Measurements from ENCODE around the gene MAPK8IP1. TPM values are rescaled to one million over a fixed set of nuclear protein-coding genes. Genes with fewer than 3 reads are reported as not detected.
"Not testable (repeated sequence)": the region's sequence is repeated elsewhere in the genome, so short reads cannot be mapped to it uniquely, and the experiment has no call there.

Gene MAPK8IP1
- total and polyA plus RNA-seq, 8 donors, result 21.3 to 49.7 (median 33.5) TPM

GRCh38 chr11:45902452-45903380 lies 17.3 kb downstream of the MAPK8IP1 start:
- ATAC-seq, result no peak
- WGBS, 2 donors, result 92 to 95% methylated on average over 50 to 56 of the region's 56 CpGs
- no peak for FAIRE-seq
- Histone ChIP-seq H3K4me3 (no peak overlapping the region), H3K4me1 (peaks cover 19 to 37% (median 23%) of the 10 kb centered on the region in 3 donors), H3K36me3 (peaks cover 0 to 14% (median 3%) of the 10 kb centered on the region in 3 donors), H3K9me3 (no peaks in the 10 kb centered on the region), H3K27me3 (no peaks in the 10 kb centered on the region), H3K27ac (no peak overlapping the region)
- intact Hi-C loops (cut with DNase I), result no loop called here
- peak in 2 of 6 donors; percentile 48 to 72 for DNase-seq
- TF ChIP-seq CTCF (IDR thresholded peaks at IDR 0.05), result no peak

- TF ChIP-seq CTCF (IDR thresholded peaks at IDR 0.05), result no peak
- Histone ChIP-seq H3K27me3 (no peaks in the 10 kb centered on the region), H3K36me3 (peaks cover 0 to 15% (median 3%) of the 10 kb centered on the region in 3 donors), H3K27ac (peak overlapping the region in 3 of 4 donors; percentile 70 to 87 (median 83)), H3K4me1 (peaks cover 19 to 34% (median 31%) of the 10 kb centered on the region in 3 donors), H3K9me3 (no peaks in the 10 kb centered on the region), H3K4me3 (no peak overlapping the region)
- ATAC-seq (peak in 1 of 4 donors; percentile 4), FAIRE-seq (no peak), DNase-seq (peak in 5 of 6 donors; percentile 45 to 74 (median 68))
- intact Hi-C loops (cut with DNase I), result no loop called here
- 47 to 49% methylated on average over 15 of the region's 15 CpGs for WGBS, 2 donors
Observed at GRCh38 chr11:45904309-45904915, 19.0 kb downstream of the MAPK8IP1 start.

GRCh38 chr11:45905095-45905494 lies 19.6 kb downstream of the MAPK8IP1 start:
- Histone ChIP-seq H3K4me1 (peaks cover 19 to 34% (median 31%) of the 10 kb centered on the region in 3 donors), H3K36me3 (peaks cover 0 to 21% (median 3%) of the 10 kb centered on the region in 3 donors), H3K4me3 (no peak overlapping the region), H3K9me3 (no peaks in the 10 kb centered on the region), H3K27ac (peak overlapping the region; percentile 65 to 87 (median 76)), H3K27me3 (no peaks in the 10 kb centered on the region)
- intact Hi-C loops (cut with DNase I), result no loop called here
- WGBS, 2 donors, result 85 to 88% methylated on average over 19 of the region's 19 CpGs
- no peak for TF ChIP-seq CTCF (IDR thresholded peaks at IDR 0.05)
- peak in 2 of 6 donors; percentile 34 to 80 for DNase-seq
- ATAC-seq, result no peak
- no peak for FAIRE-seq

- Histone ChIP-seq H3K27ac (peak overlapping the region; percentile 65 to 87 (median 76)), H3K36me3 (peaks cover 0 to 25% (median 7%) of the 10 kb centered on the region in 3 donors), H3K4me1 (peaks cover 19 to 34% (median 31%) of the 10 kb centered on the region in 3 donors)
- peak in 4 of 6 donors; percentile 56 to 82 (median 68) for DNase-seq
- peak; percentile 8 to 29 (median 17) for ATAC-seq
- FAIRE-seq; H3K9me3 ChIP-seq; H3K27me3 ChIP-seq; intact Hi-C loops (cut with DNase I); H3K4me3 ChIP-seq: not testable (repeated sequence)
- 28 to 54% methylated on average over 6 of the region's 6 CpGs for WGBS, 2 donors
Observed at GRCh38 chr11:45905576-45905975, 20.1 kb downstream of the MAPK8IP1 start.

- Histone ChIP-seq H3K27ac (peak overlapping the region; percentile 70 to 87 (median 80)), H3K9me3 (no peaks in the 10 kb centered on the region), H3K36me3 (peaks cover 5 to 31% (median 8%) of the 10 kb centered on the region in 3 donors), H3K4me1 (peaks cover 19 to 34% (median 31%) of the 10 kb centered on the region in 3 donors), H3K27me3 (no peaks in the 10 kb centered on the region), H3K4me3 (no peak overlapping the region)
- TF ChIP-seq CTCF (IDR thresholded peaks at IDR 0.05), result no peak
- peak; percentile 79 to 96 (median 94) for DNase-seq
- 27 to 40% methylated on average over 19 of the region's 19 CpGs for WGBS, 2 donors
- no peak for FAIRE-seq
- intact Hi-C loops (cut with DNase I), result no loop called here
- ATAC-seq, result peak; percentile 76 to 85 (median 83)
Observed at GRCh38 chr11:45906096-45906682, 20.7 kb downstream of the MAPK8IP1 start.
